ENCODE measurements around the gene CEP72. TPM values are rescaled to one million over a fixed set of nuclear protein-coding genes. Genes with fewer than 3 reads are reported as not detected.
"Not testable (repeated sequence)": the region's sequence is repeated elsewhere in the genome, so short reads cannot be mapped to it uniquely, and the experiment has no call there.

Gene CEP72
- total and polyA plus RNA-seq, 10 of the 15 experiments (the other 5 are each of a cell fraction or from before 2014, with no cell fraction given), result 0.35 to 13.5 (median 8.3) TPM

- H4K20me1 ChIP-seq (ENCODE audit: control insufficient read depth, insufficient read depth); BruUV-seq (replicated peaks); POLR2A ChIA-PET; H3K9ac ChIP-seq (ENCODE audit: control insufficient read depth, insufficient read depth, low read length); H3K79me2 ChIP-seq (ENCODE audit: control insufficient read depth, insufficient read depth, low read length); RAD21 ChIA-PET (ENCODE audit: unreplicated experiment); CTCF ChIA-PET; SMC1A ChIA-PET (ENCODE audit: uncharacterized antibody, unreplicated experiment); H3K9me3 ChIP-seq (replicated peaks; ENCODE audit: control insufficient read depth, insufficient read depth, low read length); H3K36me3 ChIP-seq (ENCODE audit: control insufficient read depth in 2 of 2, insufficient read depth in 2 of 2, low read length in 1 of 2); FAIRE-seq; H3K4me3 ChIP-seq; DNase-seq (ENCODE audit: low read depth, low spot score); in situ Hi-C loops (cut with MboI); H3K27ac ChIP-seq (ENCODE audit: control insufficient read depth, insufficient read depth); H3K27me3 ChIP-seq (replicated peaks in 1 of 2; ENCODE audit: control insufficient read depth in 2 of 2, insufficient read depth in 2 of 2, low read length in 1 of 2); H3K4me1 ChIP-seq (ENCODE audit: control insufficient read depth, insufficient read depth, low read length); H2AFZ ChIP-seq (ENCODE audit: control insufficient read depth, low read depth, low read length): not testable (repeated sequence)
- peak within 1 kb of the TSS; percentile 17; the same call in 1 of the 2 replicates for H3K4me2 ChIP-seq (ENCODE audit: control insufficient read depth, insufficient read depth)
- intact Hi-C loops (cut with micrococcal nuclease; ENCODE audit: unreplicated experiment), result loop anchor here (5.0 kb wide), 1 partner anchor 89 kb away; the partner anchor contains the start of gene ZDHHC11B
- 8% methylated on average over 25 of the region's 109 CpGs for WGBS (ENCODE audit: insufficient coverage, insufficient replicate concordance, low lambda C conversion rate, missing lambda C conversion rate)
- TF ChIP-seq IKZF1 (conservative IDR thresholded peaks at IDR 0.05), result 0 out of 2 replicates have a peak, but pooled peaks have one; percentile 13
- ATAC-seq, result peak; percentile 94
Observed at GRCh38 chr5:693271-694041, 81.3 kb downstream of the CEP72 start, which contains the start of gene TPPP. TPPP (minus strand) TSS chr5:693352; CDS start chr5:678060, 15,292 bp downstream.

GRCh38 chr5:694042-694431 lies 81.9 kb downstream of the CEP72 start:
- CTCF ChIA-PET; POLR2A ChIA-PET; SMC1A ChIA-PET (ENCODE audit: uncharacterized antibody, unreplicated experiment): not testable (repeated sequence)

GRCh38 chr5:695475-695874 lies 83.3 kb downstream of the CEP72 start:
- CTCF ChIA-PET; H3K36me3 ChIP-seq (ENCODE audit: control insufficient read depth in 2 of 2, insufficient read depth in 2 of 2, low read length in 1 of 2); BruUV-seq (replicated peaks); SMC1A ChIA-PET (ENCODE audit: uncharacterized antibody, unreplicated experiment); H3K79me2 ChIP-seq (ENCODE audit: control insufficient read depth, insufficient read depth, low read length); H3K4me2 ChIP-seq (ENCODE audit: control insufficient read depth, insufficient read depth); intact Hi-C loops (cut with micrococcal nuclease; ENCODE audit: unreplicated experiment); H4K20me1 ChIP-seq (ENCODE audit: control insufficient read depth, insufficient read depth); H3K9me3 ChIP-seq (replicated peaks; ENCODE audit: control insufficient read depth, insufficient read depth, low read length); in situ Hi-C loops (cut with MboI); H3K27ac ChIP-seq (ENCODE audit: control insufficient read depth, insufficient read depth); FAIRE-seq; DNase-seq (ENCODE audit: low read depth, low spot score); ATAC-seq; H3K9ac ChIP-seq (ENCODE audit: control insufficient read depth, insufficient read depth, low read length); H3K4me3 ChIP-seq; H3K4me1 ChIP-seq (ENCODE audit: control insufficient read depth, insufficient read depth, low read length); POLR2A ChIA-PET; H3K27me3 ChIP-seq (replicated peaks in 1 of 2; ENCODE audit: control insufficient read depth in 2 of 2, insufficient read depth in 2 of 2, low read length in 1 of 2); H2AFZ ChIP-seq (ENCODE audit: control insufficient read depth, low read depth, low read length); RAD21 ChIA-PET (ENCODE audit: unreplicated experiment): not testable (repeated sequence)
- 47% methylated on average over 3 of the region's 13 CpGs for WGBS (ENCODE audit: insufficient coverage, insufficient replicate concordance, low lambda C conversion rate, missing lambda C conversion rate)

More at GRCh38 chr5:694042-694431, 81.9 kb downstream of the CEP72 start:
- FAIRE-seq; H3K4me3 ChIP-seq; H4K20me1 ChIP-seq (ENCODE audit: control insufficient read depth, insufficient read depth); H2AFZ ChIP-seq (ENCODE audit: control insufficient read depth, low read depth, low read length); H3K4me1 ChIP-seq (ENCODE audit: control insufficient read depth, insufficient read depth, low read length); RAD21 ChIA-PET (ENCODE audit: unreplicated experiment); H3K27ac ChIP-seq (ENCODE audit: control insufficient read depth, insufficient read depth); H3K79me2 ChIP-seq (ENCODE audit: control insufficient read depth, insufficient read depth, low read length); H3K36me3 ChIP-seq (ENCODE audit: control insufficient read depth in 2 of 2, insufficient read depth in 2 of 2, low read length in 1 of 2); H3K9me3 ChIP-seq (replicated peaks; ENCODE audit: control insufficient read depth, insufficient read depth, low read length); H3K4me2 ChIP-seq (ENCODE audit: control insufficient read depth, insufficient read depth); BruUV-seq (replicated peaks); ATAC-seq; H3K9ac ChIP-seq (ENCODE audit: control insufficient read depth, insufficient read depth, low read length); DNase-seq (ENCODE audit: low read depth, low spot score); in situ Hi-C loops (cut with MboI); H3K27me3 ChIP-seq (replicated peaks in 1 of 2; ENCODE audit: control insufficient read depth in 2 of 2, insufficient read depth in 2 of 2, low read length in 1 of 2): not testable (repeated sequence)
- intact Hi-C loops (cut with micrococcal nuclease; ENCODE audit: unreplicated experiment), result loop anchor here (5.0 kb wide), 1 partner anchor 88 kb away; the partner anchor contains the start of gene ZDHHC11B
- 21% methylated on average over 6 of the region's 22 CpGs for WGBS (ENCODE audit: insufficient coverage, insufficient replicate concordance, low lambda C conversion rate, missing lambda C conversion rate)

GRCh38 chr5:696191-696590 lies 84.1 kb downstream of the CEP72 start:
- H3K27me3 ChIP-seq (replicated peaks in 1 of 2; ENCODE audit: control insufficient read depth in 2 of 2, insufficient read depth in 2 of 2, low read length in 1 of 2); H3K79me2 ChIP-seq (ENCODE audit: control insufficient read depth, insufficient read depth, low read length); POLR2A ChIA-PET; H4K20me1 ChIP-seq (ENCODE audit: control insufficient read depth, insufficient read depth); CTCF ChIA-PET; H3K27ac ChIP-seq (ENCODE audit: control insufficient read depth, insufficient read depth); H3K4me1 ChIP-seq (ENCODE audit: control insufficient read depth, insufficient read depth, low read length); H3K9me3 ChIP-seq (replicated peaks; ENCODE audit: control insufficient read depth, insufficient read depth, low read length); ATAC-seq; H3K4me2 ChIP-seq (ENCODE audit: control insufficient read depth, insufficient read depth); RAD21 ChIA-PET (ENCODE audit: unreplicated experiment); H3K36me3 ChIP-seq (ENCODE audit: control insufficient read depth in 2 of 2, insufficient read depth in 2 of 2, low read length in 1 of 2); in situ Hi-C loops (cut with MboI); H3K4me3 ChIP-seq; SMC1A ChIA-PET (ENCODE audit: uncharacterized antibody, unreplicated experiment); DNase-seq (ENCODE audit: low read depth, low spot score); FAIRE-seq; H2AFZ ChIP-seq (ENCODE audit: control insufficient read depth, low read depth, low read length); H3K9ac ChIP-seq (ENCODE audit: control insufficient read depth, insufficient read depth, low read length); intact Hi-C loops (cut with micrococcal nuclease; ENCODE audit: unreplicated experiment); BruUV-seq (replicated peaks): not testable (repeated sequence)
- WGBS (ENCODE audit: insufficient coverage, insufficient replicate concordance, low lambda C conversion rate, missing lambda C conversion rate), result 60% methylated on average over 1 of the region's 8 CpGs

Measured in GM12878 (cell line).